Stimulated activated CD4-positive, alpha-beta T cell treated with anti-CD3 and anti-CD28 coated beads, Interleukin-4, amount 100 ng/mL, for 1 hour (primary cell): Measurements from ENCODE around the gene GAK.
"Not testable (repeated sequence)": the region's sequence is repeated elsewhere in the genome, so short reads cannot be mapped to it uniquely, and the experiment has no call there.

Experiments
- DNase-seq: peaks from one replicate; pipeline ENCODE4 v3.0.0-alpha.2; 2020

GAK gene

GRCh38 chr4:931960-932712, at the start of gene GAK, which contains the start of gene TMEM175:
TSS of gene GAK (minus strand) at chr4:932316. CDS start at chr4:932187, 129 bp downstream.
TSS of gene TMEM175 (plus strand) at chr4:932460. CDS start at chr4:947740, 15,280 bp downstream.
- peak; percentile 96 for DNase-seq

- no peak for DNase-seq
Observed at GRCh38 chr4:978957-979701, 47.0 kb upstream of the GAK start.

DNA sequence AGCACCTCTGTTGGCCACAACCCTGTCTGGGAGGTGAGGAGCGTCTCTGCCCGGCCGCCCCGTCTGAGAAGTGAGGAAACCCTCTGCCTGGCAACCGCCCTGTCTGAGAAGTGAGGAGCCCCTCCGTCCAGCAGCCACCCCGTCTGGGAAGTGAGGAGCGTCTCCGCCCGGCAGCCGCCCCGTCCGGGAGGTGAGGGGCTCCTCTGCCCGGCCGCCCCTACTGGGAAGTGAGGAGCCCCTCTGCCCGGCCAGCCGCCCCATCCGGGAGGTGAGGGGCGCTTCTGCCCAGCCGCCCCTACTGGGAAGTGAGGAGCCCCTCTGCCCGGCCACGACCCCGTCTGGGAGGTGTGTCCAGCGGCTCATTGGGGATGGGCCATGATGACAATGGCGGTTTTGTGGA, 43.9 kb upstream of the GAK start:
- DNase-seq: not testable (repeated sequence)

- DNase-seq: no peak
Observed at GRCh38 chr4:974668-975067, 42.6 kb upstream of the GAK start.

DNA sequence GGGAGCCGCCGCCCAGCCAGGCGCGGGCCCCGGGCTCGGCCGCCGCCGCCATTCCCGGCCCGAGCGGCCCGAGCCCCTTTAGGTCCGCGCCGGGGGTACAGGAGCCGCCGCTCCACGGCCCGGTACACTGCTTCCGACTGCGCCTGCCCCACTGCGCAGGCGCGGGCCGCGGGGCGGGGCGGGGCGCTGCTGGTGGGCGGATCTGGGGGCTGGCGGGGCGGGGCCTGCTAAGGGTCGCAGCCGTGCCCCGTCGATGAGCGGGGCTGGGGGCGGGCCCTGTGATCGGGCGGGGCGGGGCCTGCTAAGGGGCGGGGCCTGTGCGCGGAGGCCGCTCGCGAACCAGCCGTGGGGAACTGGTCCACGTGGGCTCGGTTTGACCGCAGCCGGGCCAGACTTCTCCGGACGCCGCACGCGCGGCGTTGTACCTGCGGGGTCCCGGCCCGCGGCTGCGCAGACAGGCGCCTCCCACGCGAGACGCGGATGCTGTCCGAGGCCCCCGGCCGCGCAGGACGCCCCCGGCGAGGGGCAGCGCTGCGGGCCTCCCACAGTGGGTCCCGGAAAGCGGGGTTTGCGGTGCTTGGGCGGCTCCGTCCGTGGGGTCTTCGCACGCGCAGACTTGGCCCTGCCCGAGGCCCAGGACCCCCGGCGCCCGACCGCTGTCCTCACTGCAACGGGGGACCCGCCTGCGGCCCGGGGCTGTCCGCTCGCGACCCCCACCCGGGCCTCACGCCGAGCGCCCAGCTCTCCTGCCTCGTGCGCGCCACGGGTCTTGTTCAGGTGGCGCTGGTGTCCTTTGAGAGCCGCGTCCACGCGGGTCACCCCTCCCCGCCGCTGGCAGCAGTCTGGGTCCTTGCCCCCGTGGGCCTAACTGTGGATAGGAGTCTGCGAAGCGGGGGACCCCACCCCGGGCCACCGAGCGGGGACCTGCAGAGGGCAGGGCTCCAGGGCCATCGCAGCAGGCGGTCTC, 41.6 kb upstream of the GAK start, which contains the start of gene DGKQ:
TSS of gene DGKQ (minus strand) at position 139 of the 967 bp plus-strand sequence. CDS start at position 52, 87 bp downstream.
- peak; percentile 87 for DNase-seq

- peak; percentile 65 for DNase-seq
Observed at GRCh38 chr4:972651-973424, 40.7 kb upstream of the GAK start.

- no peak for DNase-seq
Observed at GRCh38 chr4:971666-972500, 39.8 kb upstream of the GAK start.

- no peak for DNase-seq
Observed at GRCh38 chr4:970854-971520, 38.9 kb upstream of the GAK start.

- no peak for DNase-seq
Observed at GRCh38 chr4:970046-970745, 38.1 kb upstream of the GAK start.

- no peak for DNase-seq
Observed at GRCh38 chr4:968621-969394, 36.7 kb upstream of the GAK start.

- DNase-seq: no peak
Observed at GRCh38 chr4:968221-968620, 36.1 kb upstream of the GAK start.

DNA sequence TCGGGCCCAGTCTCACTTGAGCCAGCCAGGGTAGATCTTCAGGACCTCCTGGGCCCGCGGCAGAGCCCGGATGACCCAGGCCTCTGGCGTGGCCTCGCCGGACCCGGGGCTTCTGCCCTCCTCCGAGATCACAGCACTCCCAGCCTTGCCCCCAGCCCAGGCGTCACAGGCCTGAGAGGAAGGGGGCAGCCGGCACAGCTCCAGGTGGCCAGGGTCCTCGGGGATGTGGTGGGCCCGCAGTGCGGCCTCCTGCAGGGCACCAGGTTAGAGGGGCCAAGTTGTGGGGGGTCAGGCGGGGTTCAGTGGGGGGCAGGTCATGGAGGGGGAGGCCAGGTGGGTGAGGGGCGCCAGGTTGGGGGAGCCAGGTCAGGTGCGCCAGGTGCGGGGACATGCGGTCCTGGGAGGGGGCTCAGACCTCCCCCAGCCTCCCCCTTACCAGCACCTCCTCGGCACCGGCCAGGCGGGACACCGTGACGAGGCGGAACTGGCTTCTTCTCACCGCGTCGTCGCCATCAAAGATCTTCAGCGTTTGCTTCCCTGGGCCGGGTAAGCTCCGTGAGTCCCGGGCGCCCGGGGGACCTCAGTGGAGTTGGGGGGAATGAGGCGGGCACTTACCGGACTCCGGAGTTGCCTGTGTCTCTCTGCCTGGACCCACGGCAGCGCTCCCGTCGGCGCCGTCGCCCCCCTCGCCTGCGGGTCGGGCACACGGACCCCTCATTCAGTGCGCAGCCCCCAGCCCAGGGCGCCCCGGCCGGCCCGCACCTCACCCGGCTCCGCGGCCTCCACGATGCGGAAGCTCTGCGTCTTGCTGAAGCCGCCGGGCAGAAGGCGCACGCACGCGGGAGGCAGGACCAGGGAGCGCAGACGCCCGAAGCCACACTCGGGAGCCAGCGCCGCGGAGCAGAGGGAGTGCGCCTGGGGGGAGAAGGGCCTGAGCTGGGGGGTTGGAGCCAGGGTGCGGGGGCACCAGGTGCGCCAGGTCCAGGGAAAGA, 35.3 kb upstream of the GAK start:
- no peak for DNase-seq

- DNase-seq: no peak
Observed at GRCh38 chr4:966266-967112, 34.4 kb upstream of the GAK start.

DNA sequence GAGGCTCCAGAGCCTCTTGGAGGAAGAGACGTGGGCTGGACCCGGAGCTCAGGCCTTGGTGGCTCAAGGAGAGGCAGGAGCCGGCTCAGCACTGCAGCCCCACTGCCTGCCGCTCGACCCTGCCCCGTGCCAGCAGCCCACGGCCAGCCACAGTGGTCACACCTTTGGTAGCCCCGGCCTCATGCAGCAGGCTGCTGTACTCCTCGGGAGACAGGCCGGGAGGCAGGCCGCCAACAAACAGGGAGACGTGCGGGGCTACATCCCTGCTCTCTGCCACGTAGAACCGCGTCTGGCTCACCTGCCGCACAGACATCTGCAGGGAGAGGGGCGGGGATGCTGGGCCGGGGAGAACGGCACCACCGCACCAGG, 33.6 kb upstream of the GAK start:
- DNase-seq: no peak

- DNase-seq: no peak
Observed at GRCh38 chr4:965048-965765, 33.1 kb upstream of the GAK start.
